KMS-11 (cell line): Measurements from ENCODE around the gene RPH3AL.

Experiments used
- H2AFZ ChIP-seq: fragments of 200-600 bp; sonication (generic); 2 replicates; pipeline ENCODE4 v1.6.1; 2016; ENCODE audit warnings: antibody characterized with exemption, mixed run types, low read depth
- H3K27ac ChIP-seq: fragments of 200-600 bp; sonication (generic); 2 replicates; pipeline ENCODE4 v1.6.1; 2016; ENCODE audit warnings: mild to moderate bottlenecking, mixed run types
- H3K27me3 ChIP-seq: fragments of 200-600 bp; sonication (generic); 2 replicates; pipeline ENCODE4 v1.6.1; 2017; ENCODE audit warnings: mild to moderate bottlenecking, low read depth, mixed run types, moderate library complexity; ENCODE audit not compliant: insufficient read depth
- H3K36me3 ChIP-seq: fragments of 200-600 bp; sonication (generic); 2 replicates; pipeline ENCODE4 v1.6.1; 2017; ENCODE audit warnings: mild to moderate bottlenecking, mixed run types; ENCODE audit not compliant: insufficient read depth
- H3K4me1 ChIP-seq: fragments of 200-600 bp; sonication (generic); 2 replicates; pipeline ENCODE4 v1.6.1; 2016; ENCODE audit warnings: mild to moderate bottlenecking, low read depth, mixed run types; ENCODE audit not compliant: poor library complexity, severe bottlenecking
- H3K4me2 ChIP-seq: fragments of 200-600 bp; sonication (generic); 2 replicates; pipeline ENCODE4 v1.7.0; 2016; ENCODE audit warnings: mild to moderate bottlenecking, mixed run types
- H3K4me3 ChIP-seq: fragments of 200-600 bp; sonication (generic); IDR thresholded peaks from 2 replicates; pipeline ENCODE4 v1.6.1; 2017; ENCODE audit warnings: low read depth, low read length, mixed read lengths; ENCODE audit not compliant: insufficient read depth
- H3K79me2 ChIP-seq: fragments of 200-600 bp; sonication (generic); 2 replicates; pipeline ENCODE4 v1.6.1; 2016; ENCODE audit warnings: low read depth, mixed run types; ENCODE audit not compliant: insufficient read depth
- H3K9ac ChIP-seq: fragments of 200-600 bp; sonication (generic); 2 replicates; pipeline ENCODE4 v1.6.1; 2016; ENCODE audit warnings: mild to moderate bottlenecking, mixed run types
- H4K20me1 ChIP-seq: fragments of 200-600 bp; sonication (generic); 2 replicates; pipeline ENCODE4 v1.6.1; 2016; ENCODE audit warnings: mild to moderate bottlenecking, mixed run types; ENCODE audit not compliant: insufficient read depth
- TF ChIP-seq, protein P1 (sequence below): fragments of 200-600 bp; sonication (generic); conservative IDR thresholded peaks from 2 replicates; pipeline ENCODE4 v1.6.1; 2017; ENCODE audit warnings: low read depth, mild to moderate bottlenecking, antibody characterized with exemption, low read length, moderate library complexity, mixed read lengths

RPH3AL gene

DNA sequence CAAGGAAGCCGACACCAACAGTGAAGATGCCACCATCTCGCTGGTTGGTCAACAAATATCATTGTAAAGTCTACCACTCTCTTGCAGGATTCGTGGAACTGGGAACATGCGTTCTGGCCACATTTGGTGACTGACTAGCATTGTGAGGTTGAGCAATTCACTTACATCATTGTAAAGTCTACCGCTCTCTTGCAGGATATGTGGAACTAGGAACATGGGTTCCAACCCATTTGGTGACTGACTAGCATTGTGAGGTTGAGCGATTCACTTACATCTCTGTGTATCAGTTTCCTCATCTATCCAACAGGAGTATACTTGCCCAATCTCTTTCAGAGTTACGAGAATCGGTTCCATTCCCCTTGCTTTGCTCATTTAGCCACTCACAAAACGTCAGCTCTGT is 42.6 kb upstream of the RPH3AL start:
- Histone ChIP-seq H3K27ac (no peak overlapping the region), H3K4me1 (no peaks in the 10 kb centered on the region), H3K27me3 (no peaks in the 10 kb centered on the region), H3K36me3 (no peaks in the 10 kb centered on the region), H2AFZ (no peak overlapping the region), H3K9ac (no peak overlapping the region), H4K20me1 (no peaks in the 10 kb centered on the region), H3K79me2 (no peaks in the 10 kb centered on the region), H3K4me2 (no peak overlapping the region), H3K4me3 (no peak overlapping the region)
- TF ChIP-seq, protein P1, sequence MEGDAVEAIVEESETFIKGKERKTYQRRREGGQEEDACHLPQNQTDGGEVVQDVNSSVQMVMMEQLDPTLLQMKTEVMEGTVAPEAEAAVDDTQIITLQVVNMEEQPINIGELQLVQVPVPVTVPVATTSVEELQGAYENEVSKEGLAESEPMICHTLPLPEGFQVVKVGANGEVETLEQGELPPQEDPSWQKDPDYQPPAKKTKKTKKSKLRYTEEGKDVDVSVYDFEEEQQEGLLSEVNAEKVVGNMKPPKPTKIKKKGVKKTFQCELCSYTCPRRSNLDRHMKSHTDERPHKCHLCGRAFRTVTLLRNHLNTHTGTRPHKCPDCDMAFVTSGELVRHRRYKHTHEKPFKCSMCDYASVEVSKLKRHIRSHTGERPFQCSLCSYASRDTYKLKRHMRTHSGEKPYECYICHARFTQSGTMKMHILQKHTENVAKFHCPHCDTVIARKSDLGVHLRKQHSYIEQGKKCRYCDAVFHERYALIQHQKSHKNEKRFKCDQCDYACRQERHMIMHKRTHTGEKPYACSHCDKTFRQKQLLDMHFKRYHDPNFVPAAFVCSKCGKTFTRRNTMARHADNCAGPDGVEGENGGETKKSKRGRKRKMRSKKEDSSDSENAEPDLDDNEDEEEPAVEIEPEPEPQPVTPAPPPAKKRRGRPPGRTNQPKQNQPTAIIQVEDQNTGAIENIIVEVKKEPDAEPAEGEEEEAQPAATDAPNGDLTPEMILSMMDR: no peak

DNA sequence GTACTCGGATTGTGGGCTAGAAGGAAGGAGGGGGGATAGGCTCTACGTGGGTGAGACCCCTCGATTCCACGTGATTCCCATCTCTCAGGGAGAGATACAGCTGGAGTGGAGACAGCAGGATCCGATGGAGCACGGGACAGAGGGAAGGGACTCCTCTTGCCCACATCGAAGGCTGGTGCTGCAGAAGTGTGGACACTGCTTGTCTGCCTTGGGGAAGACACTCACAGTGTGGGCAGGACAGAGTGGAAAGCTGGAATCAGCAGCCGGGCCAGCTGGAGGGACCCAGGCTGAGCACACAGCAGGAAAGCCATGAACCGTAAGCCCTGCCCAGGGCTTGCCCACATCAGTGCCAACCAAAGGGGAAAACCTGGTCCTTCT is 42.1 kb upstream of the RPH3AL start:
- no peaks in the 10 kb centered on the region for H3K4me1 ChIP-seq
- H4K20me1 ChIP-seq: no peaks in the 10 kb centered on the region
- H3K36me3 ChIP-seq: no peaks in the 10 kb centered on the region
- no peak overlapping the region for H3K4me2 ChIP-seq
- no peak overlapping the region for H3K4me3 ChIP-seq
- TF ChIP-seq, protein P1: no peak
- H3K27me3 ChIP-seq: no peaks in the 10 kb centered on the region; the same call in 1 of the 2 replicates
- no peak overlapping the region for H3K27ac ChIP-seq
- H3K79me2 ChIP-seq: no peaks in the 10 kb centered on the region
- H3K9ac ChIP-seq: no peak overlapping the region
- no peak overlapping the region for H2AFZ ChIP-seq

DNA sequence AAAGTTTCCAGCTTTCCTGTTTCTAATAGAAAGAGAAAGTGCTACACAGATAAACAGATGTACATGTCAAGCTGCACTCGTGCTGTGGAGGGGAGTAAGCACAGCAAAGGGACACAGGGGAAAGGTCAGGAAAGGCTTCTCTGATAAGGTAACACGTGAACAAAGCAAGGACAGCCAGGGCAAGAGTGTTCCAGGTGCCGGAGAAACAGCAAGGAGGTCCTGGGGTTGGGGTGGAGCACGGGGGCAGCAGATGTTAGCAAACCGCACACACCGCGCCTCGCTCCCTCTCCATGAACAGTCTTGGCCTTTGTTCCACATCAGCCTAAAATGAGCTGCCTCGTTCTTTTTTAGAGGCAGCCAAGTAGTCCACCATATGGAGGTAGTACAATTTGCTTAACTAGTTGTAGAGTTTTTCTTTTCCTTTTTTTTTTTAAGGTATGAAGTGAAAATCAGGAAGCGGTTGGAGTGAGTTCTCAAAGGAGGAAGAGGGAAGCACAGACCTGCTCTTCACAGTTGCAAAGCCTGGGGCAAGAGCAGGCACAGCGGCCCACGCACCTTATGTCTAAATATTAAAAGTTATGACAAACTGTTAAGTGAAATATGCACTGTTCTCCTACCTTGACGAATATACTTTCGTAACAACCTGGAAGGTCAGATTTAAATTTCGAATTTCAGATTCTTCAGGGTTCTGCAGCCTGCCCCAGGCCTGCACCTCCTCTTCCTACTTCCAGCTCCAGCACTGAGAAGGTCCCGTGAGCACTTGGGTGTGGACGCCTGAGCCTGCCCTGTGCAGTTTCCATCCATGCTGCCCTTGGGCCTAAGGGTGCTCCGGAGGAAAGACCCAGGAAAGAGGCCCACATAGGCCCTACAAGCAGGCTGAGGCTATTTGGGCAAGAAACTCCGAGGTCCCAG is 41.5 kb upstream of the RPH3AL start:
- Histone ChIP-seq H4K20me1 (no peaks in the 10 kb centered on the region), H3K4me2 (no peak overlapping the region), H3K9ac (no peak overlapping the region), H3K36me3 (no peaks in the 10 kb centered on the region), H3K27me3 (no peaks in the 10 kb centered on the region; the same call in 1 of the 2 replicates), H2AFZ (no peak overlapping the region), H3K4me3 (no peak overlapping the region), H3K4me1 (no peaks in the 10 kb centered on the region), H3K79me2 (no peaks in the 10 kb centered on the region), H3K27ac (no peak overlapping the region)
- TF ChIP-seq, protein P1: no peak

DNA sequence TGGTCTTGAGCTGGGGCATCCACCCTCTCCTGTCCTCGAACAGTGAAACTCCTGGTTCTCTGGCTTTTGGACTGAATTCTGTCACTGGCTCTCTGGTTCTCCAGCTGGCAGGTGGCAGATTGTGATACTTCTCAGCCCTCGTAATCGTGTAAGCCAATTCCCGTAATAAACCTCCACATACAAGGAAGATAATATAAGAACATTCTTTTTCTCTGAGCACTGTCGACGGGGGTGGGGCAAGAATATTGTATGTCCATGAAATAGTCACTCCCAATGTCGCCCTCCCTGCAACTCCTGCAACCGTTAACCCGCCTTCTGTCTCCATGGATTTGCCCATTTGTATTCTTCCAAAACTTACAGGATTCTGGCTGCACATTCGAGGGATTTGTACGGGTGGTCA is 39.2 kb upstream of the RPH3AL start:
- no peak overlapping the region for H3K9ac ChIP-seq

More for the DNA sequence above, 39.2 kb upstream of the RPH3AL start:
- no peak overlapping the region for H3K4me2 ChIP-seq
- no peaks in the 10 kb centered on the region for H3K4me1 ChIP-seq
- no peaks in the 10 kb centered on the region for H4K20me1 ChIP-seq
- H3K79me2 ChIP-seq: no peaks in the 10 kb centered on the region
- no peak overlapping the region for H3K4me3 ChIP-seq
- H3K27ac ChIP-seq: no peak overlapping the region
- H3K27me3 ChIP-seq: no peaks in the 10 kb centered on the region; the same call in 1 of the 2 replicates
- no peaks in the 10 kb centered on the region for H3K36me3 ChIP-seq
- no peak overlapping the region for H2AFZ ChIP-seq
- TF ChIP-seq, protein P1: no peak
